ENCODE results near the gene NRG3.

DNA sequence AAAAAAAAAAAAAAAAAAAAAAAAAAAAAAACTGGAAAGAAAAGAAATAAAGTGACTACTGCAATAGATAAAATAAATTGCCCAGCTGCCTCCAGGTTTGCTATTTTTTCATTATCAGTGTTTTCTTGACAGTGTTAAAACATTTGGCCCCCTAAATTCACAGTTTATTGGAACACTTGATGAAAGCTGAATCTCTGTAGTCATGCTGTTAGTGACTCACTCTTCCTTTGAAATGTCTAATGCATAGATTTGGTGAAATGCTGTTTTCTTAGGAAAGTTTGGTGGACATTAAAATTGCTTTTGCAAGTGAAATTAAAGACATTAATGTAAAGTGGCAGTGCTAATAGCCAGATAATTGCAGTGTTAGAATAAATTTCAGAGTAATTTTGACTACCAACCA is 785.2 kb downstream of the NRG3 start:
- no peak for TF ChIP-seq POLR2AphosphoS5 (IDR thresholded peaks at IDR 0.05)
- TF ChIP-seq CTCF (IDR thresholded peaks at IDR 0.05), result no peak
- TF ChIP-seq POLR2A (IDR thresholded peaks at IDR 0.05), result no peak

Measured in gastroesophageal sphincter (tissue), 3 donors.